ENCODE results near the gene C11orf71.
A peak's percentile ranks its signal among the peaks of the same experiment; 100 is the strongest.

C11orf71 gene

GRCh38 chr11:114400216-114400914, at the start of gene C11orf71, which contains the start of gene RBM7:
TSS of gene C11orf71 (minus strand) at chr11:114400511. CDS start at chr11:114400331, 180 bp downstream.
TSS of gene RBM7 (plus strand) at chr11:114400666. CDS start at chr11:114400672, 6 bp downstream.
- peak; percentile 51 for DNase-seq (ENCODE audit: low spot score)

GRCh38 chr11:114449845-114450244, 49.5 kb upstream of the C11orf71 start:
- no peak for DNase-seq (ENCODE audit: low spot score)

GRCh38 chr11:114448749-114449482, 48.6 kb upstream of the C11orf71 start:
- DNase-seq (ENCODE audit: low spot score), result no peak

GRCh38 chr11:114447892-114448291, 47.6 kb upstream of the C11orf71 start:
- no peak for DNase-seq (ENCODE audit: low spot score)

- no peak for DNase-seq (ENCODE audit: low spot score)
Measured at GRCh38 chr11:114447444-114447843, 47.1 kb upstream of the C11orf71 start.

- no peak for DNase-seq (ENCODE audit: low spot score)
Measured at GRCh38 chr11:114442536-114442935, 42.2 kb upstream of the C11orf71 start.

- no peak for DNase-seq (ENCODE audit: low spot score)
Measured at GRCh38 chr11:114441921-114442320, 41.6 kb upstream of the C11orf71 start.

- DNase-seq (ENCODE audit: low spot score), result no peak
Measured at GRCh38 chr11:114440971-114441763, 40.9 kb upstream of the C11orf71 start.

- no peak for DNase-seq (ENCODE audit: low spot score)
Measured at GRCh38 chr11:114440121-114440860, 40.0 kb upstream of the C11orf71 start.

GRCh38 chr11:114439229-114440120, 39.2 kb upstream of the C11orf71 start, which contains the start of gene REXO2:
TSS of gene REXO2 (plus strand) at chr11:114439467. CDS start at chr11:114439529, 62 bp downstream.
- DNase-seq (ENCODE audit: low spot score), result peak; percentile 68

- DNase-seq (ENCODE audit: low spot score), result no peak
Measured at GRCh38 chr11:114438303-114438702, 38.0 kb upstream of the C11orf71 start.

- DNase-seq (ENCODE audit: low spot score), result no peak
Measured at GRCh38 chr11:114433376-114433775, 33.1 kb upstream of the C11orf71 start.

- DNase-seq (ENCODE audit: low spot score), result no peak
Measured at GRCh38 chr11:114432893-114433292, 32.6 kb upstream of the C11orf71 start.

GRCh38 chr11:114430290-114430689, 30.0 kb upstream of the C11orf71 start:
- no peak for DNase-seq (ENCODE audit: low spot score)

- DNase-seq (ENCODE audit: low spot score), result no peak
Measured at GRCh38 chr11:114426280-114426679, 26.0 kb upstream of the C11orf71 start.

GRCh38 chr11:114416441-114416961, 16.2 kb upstream of the C11orf71 start:
- no peak for DNase-seq (ENCODE audit: low spot score)

GRCh38 chr11:114413958-114414357, 13.6 kb upstream of the C11orf71 start:
- DNase-seq (ENCODE audit: low spot score), result no peak

GRCh38 chr11:114412946-114413345, 12.6 kb upstream of the C11orf71 start:
- DNase-seq (ENCODE audit: low spot score), result no peak

- no peak for DNase-seq (ENCODE audit: low spot score)
Measured at GRCh38 chr11:114401311-114401710, 1.0 kb upstream of the C11orf71 start.

- DNase-seq (ENCODE audit: low spot score), result no peak
Measured at GRCh38 chr11:114400915-114401223, 558 bp upstream of the C11orf71 start.

Data from HuH-7.5 (cell line).